Ascending aorta (tissue), 2 donors: Measurements from ENCODE around the gene RAB11FIP4. TPM values are rescaled to one million over a fixed set of nuclear protein-coding genes. Genes with fewer than 3 reads are reported as not detected.
"Not testable (repeated sequence)": the region's sequence is repeated elsewhere in the genome, so short reads cannot be mapped to it uniquely, and the experiment has no call there.

ENCODE experiments used
- DNase-seq, 2 donors: peaks; one replicate each; pipeline ENCODE4 v3.0.0-alpha.2; 2019; ENCODE audit warnings: low spot score in 2 of 2
- H3K27ac ChIP-seq, 2 donors: fragments of 200-600 bp; sonication (generic); one replicate each; pipeline ENCODE4 v1.5.1; 2016 to 2017; ENCODE audit warnings: mild to moderate bottlenecking in 1 of 2
- H3K27me3 ChIP-seq: fragments of 200-600 bp; sonication (generic); one replicate; pipeline ENCODE4 v1.5.1; 2017
- H3K36me3 ChIP-seq, 2 donors: fragments of 200-600 bp; sonication (generic); one replicate each; pipeline ENCODE4 v1.5.1; 2016
- H3K4me1 ChIP-seq, 2 donors: fragments of 200-600 bp; sonication (generic); one replicate each; pipeline ENCODE4 v1.5.1; 2016 to 2017; ENCODE audit warnings: mild to moderate bottlenecking in 1 of 2
- H3K4me3 ChIP-seq, 2 donors: fragments of 200-600 bp; sonication (generic); one replicate each; pipeline ENCODE4 v1.5.1; 2016 to 2017; ENCODE audit warnings: mild to moderate bottlenecking in 1 of 2
- H3K9me3 ChIP-seq, 2 donors: fragments of 200-600 bp; sonication (generic); one replicate each; pipeline ENCODE4 v1.5.1; 2016
- CTCF ChIP-seq, 3 experiments: fragments of 200-600 bp in 2 of 3; fragments of 450-650 bp in 1 of 3; sonication (generic) in 2 of 3; IDR thresholded peaks; one replicate each; pipeline ENCODE4 v1.5.1; 2016 to 2019; ENCODE audit warnings: antibody characterized with exemption in 3 of 3, mild to moderate bottlenecking in 1 of 3, moderate library complexity in 1 of 3
- intact Hi-C: fragments of 100-400 bp; cut with DNase I; formaldehyde crosslinking; loops from one replicate; pipeline ENCODE4 v1.15.1; 2023
- total RNA-seq: library from RNA; depleted of rRNA; stranded (reverse); fragments of >200 nt; gene quantifications from one replicate; pipeline ENCODE4 v1.1.0, GENCODE V29; 2016

Gene RAB11FIP4
- total RNA-seq = 0.85 TPM

GRCh38 chr17:31391496-31391949, at the start of gene RAB11FIP4:
TSS of gene RAB11FIP4 (plus strand) at chr17:31391675. CDS start at chr17:31391853, 178 bp downstream.
- intact Hi-C loops = no loop called here
- no peak within 1 kb of the TSS for H3K27ac ChIP-seq
- TF ChIP-seq CTCF (IDR thresholded peaks at IDR 0.05) = no peak
- H3K4me1 ChIP-seq = peaks cover 4 to 6% of the 10 kb centered on the region in 2 donors
- no peak for DNase-seq
- no peaks in the 10 kb centered on the region for H3K9me3 ChIP-seq
- H3K27me3 ChIP-seq = peaks cover 7% of the 10 kb centered on the region
- peak within 1 kb of the TSS; percentile 51 for H3K4me3 ChIP-seq
- no peaks in the 10 kb centered on the region for H3K36me3 ChIP-seq

GRCh38 chr17:31345191-31345747, 46.2 kb upstream of the RAB11FIP4 start:
- H3K27me3 ChIP-seq, intact Hi-C loops, H3K9me3 ChIP-seq, H3K27ac ChIP-seq, H3K4me3 ChIP-seq, H3K4me1 ChIP-seq, DNase-seq: not testable (repeated sequence)
- H3K36me3 ChIP-seq = peaks cover 9 to 42% of the 10 kb centered on the region in 2 donors

- H3K36me3 ChIP-seq = peaks cover 24 to 47% of the 10 kb centered on the region in 2 donors
- DNase-seq = no peak
- no peaks in the 10 kb centered on the region for H3K9me3 ChIP-seq
- no peak overlapping the region for H3K27ac ChIP-seq
- H3K27me3 ChIP-seq = no peaks in the 10 kb centered on the region
- TF ChIP-seq CTCF (IDR thresholded peaks at IDR 0.05) = no peak
- intact Hi-C loops = no loop called here
- H3K4me1 ChIP-seq = no peaks in the 10 kb centered on the region
- H3K4me3 ChIP-seq = no peak overlapping the region
These were observed 42.0 kb upstream of the RAB11FIP4 start for GRCh38 chr17:31349454-31349853.

- Histone ChIP-seq H3K4me1 (no peaks in the 10 kb centered on the region), H3K27me3 (no peaks in the 10 kb centered on the region), H3K9me3 (no peaks in the 10 kb centered on the region), H3K27ac (no peak overlapping the region), H3K4me3 (no peak overlapping the region), H3K36me3 (peaks cover 36 to 64% of the 10 kb centered on the region in 2 donors)
- intact Hi-C loops = no loop called here
- no peak for TF ChIP-seq CTCF (IDR thresholded peaks at IDR 0.05)
- DNase-seq = no peak
These were observed 35.5 kb upstream of the RAB11FIP4 start for GRCh38 chr17:31355935-31356334.

- H3K4me3 ChIP-seq = no peak overlapping the region
- no peaks in the 10 kb centered on the region for H3K27me3 ChIP-seq
- no peak for DNase-seq
- intact Hi-C loops = no loop called here
- no peak overlapping the region for H3K27ac ChIP-seq
- no peaks in the 10 kb centered on the region for H3K4me1 ChIP-seq
- TF ChIP-seq CTCF (IDR thresholded peaks at IDR 0.05) = no peak
- peaks cover 42 to 67% of the 10 kb centered on the region in 2 donors for H3K36me3 ChIP-seq
- H3K9me3 ChIP-seq = no peaks in the 10 kb centered on the region
These were observed 34.4 kb upstream of the RAB11FIP4 start for GRCh38 chr17:31357091-31357490.

- Histone ChIP-seq H3K27ac (no peak overlapping the region), H3K4me1 (no peaks in the 10 kb centered on the region), H3K4me3 (no peak overlapping the region), H3K36me3 (peaks cover 40 to 59% of the 10 kb centered on the region in 2 donors), H3K27me3 (no peaks in the 10 kb centered on the region), H3K9me3 (no peaks in the 10 kb centered on the region)
- DNase-seq = no peak
- intact Hi-C loops = no loop called here
- TF ChIP-seq CTCF (IDR thresholded peaks at IDR 0.05) = no peak
These were observed 33.6 kb upstream of the RAB11FIP4 start for GRCh38 chr17:31357839-31358394.
